GM21723 (cell line): ENCODE measurements around the gene NR5A2.

Source experiments
- ATAC-seq: cut with Tn5 transposase; IDR thresholded peaks from one replicate; pipeline ENCODE4 v1.9.1; 2021; ENCODE audit warnings: mild to moderate bottlenecking, moderate library complexity; ENCODE audit not compliant: unreplicated experiment

NR5A2 gene

GRCh38 chr1:200118779-200119505 lies 91.4 kb downstream of the NR5A2 start:
- ATAC-seq = no peak

GRCh38 chr1:200121421-200121820 lies 93.9 kb downstream of the NR5A2 start:
- ATAC-seq = no peak

DNA sequence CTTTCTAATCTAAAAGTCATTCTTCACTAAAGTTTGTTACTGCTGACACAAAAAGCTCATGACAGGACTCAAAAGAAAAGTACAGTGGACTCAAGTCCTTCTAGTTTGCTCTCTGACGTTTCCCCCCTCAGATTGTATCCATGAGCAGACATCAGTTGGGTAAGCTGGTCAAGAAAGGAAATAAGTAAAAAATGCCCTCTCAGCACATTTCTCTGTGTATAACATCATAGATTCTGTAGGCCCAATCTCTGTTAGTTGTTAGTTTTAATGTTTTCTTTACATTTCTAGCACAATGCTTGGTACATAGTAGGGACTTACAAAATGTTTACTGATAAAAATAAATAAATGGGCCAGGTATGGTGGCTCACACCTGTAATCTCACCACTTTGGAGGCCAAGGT lies 96.8 kb downstream of the NR5A2 start:
- no peak for ATAC-seq

- no peak for ATAC-seq
These were observed 100.6 kb downstream of the NR5A2 start for GRCh38 chr1:200128081-200128480.

DNA sequence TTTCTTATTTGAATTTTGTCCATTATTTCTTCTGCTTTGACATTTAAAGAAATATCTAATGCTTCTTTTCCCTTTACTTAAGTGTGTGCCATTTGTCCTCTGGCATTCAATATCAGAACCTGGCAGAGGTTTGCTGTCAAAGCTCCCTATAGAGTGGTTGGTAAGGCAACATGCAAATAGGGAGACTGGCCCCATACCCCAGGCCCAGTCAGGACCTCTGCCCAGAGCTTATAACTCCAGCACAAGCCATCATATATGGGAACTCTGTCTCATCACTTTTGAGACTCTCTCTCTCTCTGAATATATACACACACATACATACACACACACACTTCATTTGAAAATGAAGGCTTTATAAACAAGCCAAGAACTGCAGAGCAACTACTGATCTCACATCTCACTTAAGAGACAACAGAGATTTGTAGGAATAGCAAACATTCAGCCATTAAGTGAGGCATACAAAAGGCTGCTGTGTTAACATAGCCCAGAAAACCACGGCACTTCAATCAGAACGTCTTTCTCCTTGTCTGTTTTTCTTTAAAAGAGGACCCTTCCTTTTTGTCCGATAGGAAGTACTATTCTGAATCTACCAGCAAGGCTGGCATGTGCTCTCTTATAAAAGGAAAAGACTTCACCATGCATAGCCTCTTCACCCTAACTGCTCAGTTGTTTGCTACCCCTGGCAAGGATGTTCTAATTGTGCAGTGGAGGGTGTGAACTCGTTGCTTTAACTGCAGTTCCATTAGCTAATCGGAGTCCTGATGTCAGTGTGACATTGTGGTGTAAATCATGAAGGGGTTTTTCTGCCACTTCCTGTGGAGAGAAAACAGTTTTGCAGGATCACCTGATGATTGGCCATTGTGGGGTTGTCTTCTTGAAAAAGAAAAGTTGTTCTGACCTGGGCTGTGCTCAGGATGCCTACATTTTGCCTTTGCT lies 101.7 kb downstream of the NR5A2 start:
- no peak for ATAC-seq

DNA sequence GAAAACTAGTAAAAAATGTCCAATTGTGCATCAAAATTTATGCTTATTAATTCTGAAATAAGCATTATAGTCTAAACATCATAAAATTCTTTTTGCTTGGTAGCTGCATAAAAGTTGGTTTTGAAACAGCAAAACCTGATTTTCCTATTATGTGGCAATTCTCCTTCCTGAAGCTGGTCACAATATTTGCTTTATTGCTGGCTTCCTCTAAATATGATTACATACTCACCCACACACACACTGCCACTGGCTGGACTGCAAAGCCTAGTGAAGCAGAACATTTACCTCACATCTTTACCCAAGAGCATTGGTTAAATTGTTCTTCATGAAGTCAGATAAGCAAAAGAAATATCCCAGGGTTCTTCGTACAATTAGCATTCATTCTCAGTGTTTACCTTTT lies 103.0 kb downstream of the NR5A2 start:
- no peak for ATAC-seq

DNA sequence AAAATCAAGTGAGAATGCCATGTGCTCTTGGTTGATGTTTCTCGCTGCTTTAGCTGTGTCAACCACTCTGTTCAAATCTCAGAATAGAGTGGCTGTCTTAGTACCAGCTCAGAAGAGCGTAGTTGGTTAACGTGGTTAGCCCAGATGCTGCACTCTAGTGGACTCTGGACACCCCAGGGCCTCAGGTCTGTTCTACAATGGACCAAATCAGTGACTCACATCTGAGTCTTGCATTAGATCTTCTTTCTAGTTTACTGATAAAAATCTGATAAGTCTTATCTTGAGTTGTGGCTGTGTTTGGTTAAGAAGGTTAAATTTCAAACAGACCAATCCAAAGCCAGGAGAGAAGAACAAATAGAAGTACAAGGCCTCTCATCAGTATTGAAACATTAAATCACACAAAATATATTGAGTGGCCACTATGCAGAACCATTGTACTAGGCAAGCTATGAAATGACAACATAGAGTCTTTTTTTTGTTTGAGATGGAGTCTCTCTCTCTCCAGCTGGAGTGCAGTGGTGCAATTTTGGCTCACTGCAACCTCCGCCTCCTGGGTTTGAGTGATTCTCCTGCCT lies 104.1 kb downstream of the NR5A2 start:
- no peak for ATAC-seq

GRCh38 chr1:200133123-200133522 lies 105.6 kb downstream of the NR5A2 start:
- no peak for ATAC-seq

DNA sequence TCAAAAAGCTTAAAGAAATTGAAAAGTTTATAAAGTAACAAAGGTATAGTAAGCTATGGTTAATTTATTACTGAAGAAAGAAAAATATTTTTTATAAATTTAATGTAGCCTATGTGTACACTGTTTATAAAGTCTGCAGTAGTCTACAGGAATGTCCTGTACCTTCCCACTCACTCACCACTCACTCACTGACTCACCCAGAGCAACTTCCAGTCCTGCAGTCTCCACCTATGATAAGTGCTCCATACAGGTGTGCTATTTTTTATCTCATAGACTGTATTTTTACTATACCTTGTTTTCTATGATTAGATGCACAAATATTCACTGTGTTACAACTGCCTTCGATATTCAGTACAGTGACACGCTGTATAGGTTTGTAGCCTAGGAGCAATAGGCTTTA lies 106.6 kb downstream of the NR5A2 start:
- ATAC-seq = no peak

GRCh38 chr1:200136384-200136783 lies 108.9 kb downstream of the NR5A2 start:
- no peak for ATAC-seq

- peak; percentile 90 for ATAC-seq
These were observed 112.2 kb downstream of the NR5A2 start for GRCh38 chr1:200139661-200140250.

GRCh38 chr1:200143347-200143746 lies 115.8 kb downstream of the NR5A2 start:
- no peak for ATAC-seq

DNA sequence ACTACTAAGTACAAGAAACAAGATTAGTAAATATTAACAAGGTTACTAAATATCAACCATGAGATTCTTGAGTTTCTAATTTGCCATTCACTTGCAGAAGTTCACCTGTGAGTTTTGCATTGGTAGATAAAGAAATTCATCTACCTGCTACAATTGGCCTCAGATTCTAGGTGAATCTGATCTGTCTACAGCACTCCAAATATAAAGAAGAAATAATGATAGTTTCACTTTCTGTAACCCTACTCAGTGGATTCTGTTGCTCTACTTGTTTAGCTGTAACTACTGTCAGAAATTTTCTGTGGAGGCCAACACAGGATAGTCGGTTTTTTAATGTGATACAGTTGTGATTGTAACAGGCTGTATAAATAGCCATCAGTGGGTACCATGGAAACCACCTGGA lies 118.6 kb downstream of the NR5A2 start:
- no peak for ATAC-seq

- ATAC-seq = no peak
These were observed 119.6 kb downstream of the NR5A2 start for GRCh38 chr1:200147094-200147493.

DNA sequence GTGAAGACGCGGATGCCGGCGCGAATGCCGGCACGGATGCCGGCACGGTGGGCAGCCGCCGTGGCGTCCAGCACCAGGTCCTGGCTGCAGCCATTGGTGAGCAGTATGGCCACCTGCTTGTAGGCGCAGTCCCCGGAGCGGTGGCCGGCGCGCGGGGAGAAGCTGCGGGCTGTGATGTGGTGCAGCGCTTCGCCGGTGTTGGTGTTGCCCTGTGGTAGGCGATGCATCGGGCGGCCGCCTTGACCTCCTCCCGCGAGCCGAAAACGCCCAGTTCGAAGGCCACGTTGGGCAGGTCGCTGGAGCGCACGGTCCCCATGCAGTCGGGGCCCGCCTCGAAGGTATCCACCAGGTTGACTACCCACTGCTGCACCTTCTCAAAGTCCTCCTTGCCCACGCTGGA lies 120.2 kb downstream of the NR5A2 start:
- no peak for ATAC-seq

GRCh38 chr1:200150006-200150405 lies 122.5 kb downstream of the NR5A2 start:
- ATAC-seq = no peak

GRCh38 chr1:200150721-200151120 lies 123.2 kb downstream of the NR5A2 start:
- ATAC-seq = peak; percentile 32

DNA sequence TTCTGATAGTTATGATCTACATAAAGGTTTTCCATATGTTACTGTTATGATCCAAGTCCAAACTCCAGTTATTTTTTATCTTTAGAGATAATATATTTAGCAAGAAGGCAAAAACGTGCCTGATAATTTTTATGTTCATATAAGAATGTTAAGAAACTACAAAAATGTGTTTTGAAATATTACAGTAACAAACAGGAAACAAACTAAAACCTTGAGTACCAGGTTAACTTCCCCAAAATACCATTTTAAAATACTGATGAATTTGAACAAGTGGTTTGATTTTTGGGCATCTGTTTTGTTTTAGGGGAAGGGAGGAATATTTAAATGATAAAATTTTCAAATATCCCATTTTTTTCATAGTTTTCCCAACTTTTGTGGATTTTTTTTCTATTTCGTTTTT lies 124.8 kb downstream of the NR5A2 start:
- no peak for ATAC-seq

- ATAC-seq = peak; percentile 57
These were observed 126.0 kb downstream of the NR5A2 start for GRCh38 chr1:200153277-200154055.

GRCh38 chr1:200154069-200154767 lies 126.7 kb downstream of the NR5A2 start:
- peak; percentile 90 for ATAC-seq
